Bronchial epithelial cell (primary cell): ENCODE measurements around the gene STX3. TPM values are rescaled to one million over a fixed set of nuclear protein-coding genes. Genes with fewer than 3 reads are reported as not detected.

ENCODE experiments used
- DNase-seq: peaks from one replicate; pipeline ENCODE4 v3.0.0-alpha.2; 2010; ENCODE audit warnings: low read depth
- FAIRE-seq: peaks from 2 replicates; lab custom pipeline; 2011; peaks lifted over from hg19 to GRCh38; lab: Jason Lieb, UNC
- H3K27me3 ChIP-seq: 2 replicates; pipeline ENCODE4 v1.5.1; 2011; ENCODE audit warnings: low read length; ENCODE audit not compliant: control insufficient read depth, insufficient read depth
- H3K36me3 ChIP-seq: 2 replicates; pipeline ENCODE4 v1.5.1; 2011; ENCODE audit warnings: low read length; ENCODE audit not compliant: control insufficient read depth, insufficient read depth
- H3K4me3 ChIP-seq: 2 replicates; pipeline ENCODE4 v1.5.1; 2011; ENCODE audit warnings: mild to moderate bottlenecking, low read depth, low read length, control low read depth
- total RNA-seq: library from RNA; depleted of rRNA; stranded (reverse); fragments of >200 nt; gene quantifications from 2 replicates; pipeline ENCODE4 v1.2.1, GENCODE V29; 2014
- TF ChIP-seq, protein P1 (sequence below): IDR thresholded peaks from 2 replicates; pipeline ENCODE4 v1.5.1; 2011; ENCODE audit warnings: mild to moderate bottlenecking, moderate library complexity, low read length, control low read depth, inconsistent platforms; ENCODE audit not compliant: insufficient read depth, severe bottlenecking

STX3 gene
- total RNA-seq, 1 donor from 2014 or later, result 53.4 TPM

DNA sequence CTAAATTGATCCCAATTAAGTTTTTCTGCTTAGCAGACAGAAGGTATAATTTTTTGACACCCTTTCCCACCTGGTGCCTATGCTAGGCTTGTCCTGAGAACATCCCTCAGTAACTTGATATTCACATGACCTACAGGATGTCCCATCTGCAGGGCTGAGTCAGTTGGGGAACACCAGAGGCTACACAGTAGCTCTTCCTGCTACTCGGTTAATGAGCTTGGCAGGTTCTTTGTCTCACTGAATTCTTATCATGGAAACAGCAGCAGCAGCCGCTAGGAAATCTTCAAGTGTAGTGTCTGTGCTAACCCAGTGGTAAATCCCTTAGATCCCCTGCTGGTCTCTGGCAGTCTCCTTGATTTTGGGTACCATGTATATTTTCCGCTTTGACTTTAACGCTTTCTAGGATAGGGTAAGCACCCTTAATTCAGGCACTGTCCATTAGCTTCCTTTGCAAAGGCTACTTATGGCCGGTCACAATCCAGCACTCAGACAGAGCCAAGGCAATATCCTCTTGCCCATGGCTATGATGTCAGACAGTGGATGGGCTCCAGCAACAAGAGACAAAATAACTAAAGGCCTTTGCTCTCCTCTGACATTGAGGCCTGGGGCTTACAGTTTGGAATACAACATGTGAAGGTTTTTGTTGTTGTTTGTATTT, 46.9 kb downstream of the STX3 start:
- DNase-seq (peak; percentile 59), FAIRE-seq (no peak)
- Histone ChIP-seq H3K36me3 (peaks cover 8% of the 10 kb centered on the region), H3K27me3 (no peaks in the 10 kb centered on the region), H3K4me3 (no peak overlapping the region)
- TF ChIP-seq, protein P1, sequence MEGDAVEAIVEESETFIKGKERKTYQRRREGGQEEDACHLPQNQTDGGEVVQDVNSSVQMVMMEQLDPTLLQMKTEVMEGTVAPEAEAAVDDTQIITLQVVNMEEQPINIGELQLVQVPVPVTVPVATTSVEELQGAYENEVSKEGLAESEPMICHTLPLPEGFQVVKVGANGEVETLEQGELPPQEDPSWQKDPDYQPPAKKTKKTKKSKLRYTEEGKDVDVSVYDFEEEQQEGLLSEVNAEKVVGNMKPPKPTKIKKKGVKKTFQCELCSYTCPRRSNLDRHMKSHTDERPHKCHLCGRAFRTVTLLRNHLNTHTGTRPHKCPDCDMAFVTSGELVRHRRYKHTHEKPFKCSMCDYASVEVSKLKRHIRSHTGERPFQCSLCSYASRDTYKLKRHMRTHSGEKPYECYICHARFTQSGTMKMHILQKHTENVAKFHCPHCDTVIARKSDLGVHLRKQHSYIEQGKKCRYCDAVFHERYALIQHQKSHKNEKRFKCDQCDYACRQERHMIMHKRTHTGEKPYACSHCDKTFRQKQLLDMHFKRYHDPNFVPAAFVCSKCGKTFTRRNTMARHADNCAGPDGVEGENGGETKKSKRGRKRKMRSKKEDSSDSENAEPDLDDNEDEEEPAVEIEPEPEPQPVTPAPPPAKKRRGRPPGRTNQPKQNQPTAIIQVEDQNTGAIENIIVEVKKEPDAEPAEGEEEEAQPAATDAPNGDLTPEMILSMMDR, result no peak

DNA sequence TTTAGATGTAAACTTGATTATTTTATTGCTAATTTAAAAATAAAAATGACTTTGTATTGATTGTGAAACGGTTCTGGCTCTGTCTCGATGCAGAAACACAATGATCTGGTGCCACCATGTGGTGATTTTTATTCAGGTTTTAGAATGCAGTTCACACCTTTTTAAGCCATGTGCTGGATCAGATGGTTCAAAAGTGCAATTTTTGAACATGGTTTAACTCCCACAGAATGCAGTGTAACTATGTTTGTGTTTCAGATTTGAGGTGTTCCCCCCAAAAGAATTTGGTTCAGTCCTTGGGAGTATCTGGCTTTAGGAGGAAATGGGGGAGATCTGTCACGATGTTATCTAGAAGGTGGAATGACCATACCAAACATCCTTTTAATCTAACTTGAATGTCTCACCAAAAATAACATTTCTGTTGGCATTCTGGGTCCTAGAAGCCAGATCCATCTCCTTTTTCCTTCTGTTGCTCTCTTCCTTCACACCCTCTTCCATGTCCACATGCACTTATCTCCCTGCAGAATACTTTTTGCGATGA, 47.5 kb downstream of the STX3 start:
- DNase-seq (peak; percentile 60), FAIRE-seq (no peak)
- Histone ChIP-seq H3K27me3 (no peaks in the 10 kb centered on the region), H3K36me3 (peaks cover 9% of the 10 kb centered on the region), H3K4me3 (no peak overlapping the region)
- TF ChIP-seq, protein P1, result peak; percentile 43

DNA sequence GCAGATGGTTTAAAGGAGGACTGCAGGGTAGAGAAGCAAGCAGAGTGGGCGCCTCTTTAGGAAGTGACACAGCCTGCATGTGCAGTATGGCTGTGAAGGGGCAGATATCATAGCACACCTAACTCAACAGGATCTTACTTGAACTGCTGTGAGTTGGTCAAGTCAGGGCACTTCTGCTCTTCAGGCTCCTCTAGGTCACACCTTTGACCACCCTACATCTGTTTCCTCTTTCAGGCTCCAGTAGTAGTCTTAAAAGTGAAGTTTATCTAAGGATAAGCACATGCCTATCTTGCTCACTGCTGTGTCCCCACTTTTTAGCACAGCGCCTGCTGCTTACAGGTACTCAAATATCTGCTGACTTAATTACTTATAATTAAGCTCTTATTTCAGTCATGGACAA, 48.9 kb downstream of the STX3 start:
- H3K36me3 ChIP-seq, result peaks cover 9% of the 10 kb centered on the region
- no peak for FAIRE-seq

DNA sequence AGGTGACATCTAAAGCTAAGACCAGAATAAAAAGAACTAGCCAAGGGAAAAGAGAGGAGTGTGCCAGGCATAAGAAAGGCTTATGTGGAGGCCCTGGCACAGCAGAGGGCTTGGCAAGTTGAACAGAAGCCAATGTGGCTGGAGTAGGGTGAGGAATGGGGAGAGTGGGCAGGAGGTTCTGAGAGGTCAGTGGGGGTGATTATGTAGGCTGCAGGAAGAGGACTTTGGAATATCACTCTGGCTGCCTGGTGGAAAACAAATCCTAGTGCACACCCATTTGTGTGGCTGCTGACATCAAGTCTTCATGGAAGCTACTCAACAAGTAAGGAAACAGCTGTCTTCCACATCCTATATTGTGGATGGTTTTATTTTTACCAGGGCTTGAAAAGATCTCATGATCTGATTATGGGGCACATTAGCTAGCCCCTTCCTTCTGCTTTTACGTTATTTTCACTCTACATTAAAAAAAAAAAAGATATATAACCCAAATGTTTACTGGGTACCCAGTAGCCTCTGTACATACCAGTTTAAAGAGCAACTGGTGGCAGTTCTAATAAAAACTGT, 52.0 kb downstream of the STX3 start:
- DNase-seq (no peak), FAIRE-seq (no peak)
- TF ChIP-seq, protein P1, result no peak
- Histone ChIP-seq H3K27me3 (no peaks in the 10 kb centered on the region), H3K4me3 (no peak overlapping the region), H3K36me3 (peaks cover 9% of the 10 kb centered on the region)

More for the DNA sequence above, 48.9 kb downstream of the STX3 start:
- TF ChIP-seq, protein P1, result no peak
- Histone ChIP-seq H3K4me3 (no peak overlapping the region), H3K27me3 (no peaks in the 10 kb centered on the region)
- DNase-seq, result no peak

DNA sequence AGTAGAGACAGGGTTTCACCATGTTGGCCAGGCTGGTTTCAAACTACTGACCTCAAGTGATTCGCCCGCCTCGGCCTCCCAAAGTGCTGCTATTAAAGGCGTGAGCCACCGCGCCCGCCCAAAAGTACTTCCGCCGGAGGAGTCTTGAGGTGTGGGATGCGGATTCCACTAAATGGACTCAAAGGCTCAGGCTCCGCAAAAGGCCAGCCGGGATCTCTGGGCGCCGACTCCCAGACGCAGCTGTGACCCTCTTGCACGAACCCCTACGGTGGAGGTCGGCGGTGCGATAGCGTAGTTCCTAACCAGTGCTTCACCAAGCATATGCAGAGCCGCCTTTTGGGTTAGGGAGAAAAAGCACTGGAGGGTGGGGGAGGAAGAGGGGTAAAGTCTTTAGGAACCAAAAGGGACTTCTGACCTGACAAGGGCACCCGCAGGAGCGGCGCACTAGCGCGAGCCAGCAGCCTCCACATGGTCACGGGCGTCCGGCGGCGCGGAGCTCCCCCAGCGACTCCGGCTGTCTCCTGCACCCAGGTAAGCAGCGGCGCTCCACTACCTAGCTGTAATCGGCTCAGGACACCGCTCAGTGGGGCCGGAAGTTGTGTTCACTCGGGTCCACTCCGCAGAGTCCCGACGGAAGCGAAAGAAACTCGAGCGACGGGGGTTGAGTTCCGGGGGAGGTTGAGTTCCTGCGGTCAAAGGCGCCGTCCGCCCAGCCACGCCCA, 55.2 kb downstream of the STX3 start, which contains the start of gene MRPL16:
TSS of gene MRPL16 (minus strand) at position 590 of the 722 bp plus-strand sequence. CDS start at position 470, 120 bp downstream.
- H3K27me3 ChIP-seq, result no peaks in the 10 kb centered on the region
- FAIRE-seq (no peak), DNase-seq (peak; percentile 80)
- H3K36me3 ChIP-seq, result peaks cover 7% of the 10 kb centered on the region
- TF ChIP-seq, protein P1, result peak; percentile 62
- H3K4me3 ChIP-seq, result peak within 1 kb of the TSS; percentile 96
